HG02642 (cell line): ENCODE results near the gene IL12B.
"Not testable (repeated sequence)": the region's sequence is repeated elsewhere in the genome, so short reads cannot be mapped to it uniquely, and the experiment has no call there.

Experiments
- ATAC-seq: cut with Tn5 transposase; IDR thresholded peaks from one replicate; pipeline ENCODE4 v1.9.1; 2021; ENCODE audit warnings: mild to moderate bottlenecking; ENCODE audit not compliant: unreplicated experiment, poor library complexity

IL12B gene

DNA sequence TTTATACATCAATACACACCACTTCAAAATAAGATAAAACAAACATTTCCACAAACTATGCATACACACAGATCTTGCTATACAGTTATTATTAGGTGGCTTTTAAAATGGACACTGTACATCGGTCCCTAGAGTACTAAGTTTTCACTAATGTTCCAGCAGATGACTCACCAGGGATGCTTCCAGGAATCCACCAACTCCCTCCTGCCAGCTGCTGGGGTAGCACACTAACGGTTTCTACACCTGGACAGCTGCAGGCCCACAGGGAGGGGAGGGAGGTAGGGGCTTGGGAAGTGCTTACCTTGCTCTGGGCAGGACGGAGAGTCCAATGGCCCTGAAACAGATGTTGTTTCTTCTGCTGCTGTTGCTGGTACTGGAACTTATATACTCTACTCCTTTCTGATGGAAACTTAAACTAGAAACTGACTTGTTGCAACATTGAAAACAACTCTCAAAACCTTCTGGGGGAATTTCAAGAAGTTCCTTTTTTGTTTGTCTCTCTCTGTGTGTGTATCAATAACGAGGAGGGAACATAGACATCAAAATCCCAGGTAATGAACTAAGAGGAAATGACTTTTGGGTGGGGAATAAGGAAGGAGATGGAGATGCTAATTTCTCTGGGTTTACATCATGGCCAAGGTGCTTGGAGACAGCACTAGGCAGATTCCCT, at the start of gene IL12B:
Gene IL12B, minus strand, starts transcription at position 357 of the 670 bp plus-strand sequence. CDS start 3,705 bp downstream, outside the sequence.
- no peak for ATAC-seq

DNA sequence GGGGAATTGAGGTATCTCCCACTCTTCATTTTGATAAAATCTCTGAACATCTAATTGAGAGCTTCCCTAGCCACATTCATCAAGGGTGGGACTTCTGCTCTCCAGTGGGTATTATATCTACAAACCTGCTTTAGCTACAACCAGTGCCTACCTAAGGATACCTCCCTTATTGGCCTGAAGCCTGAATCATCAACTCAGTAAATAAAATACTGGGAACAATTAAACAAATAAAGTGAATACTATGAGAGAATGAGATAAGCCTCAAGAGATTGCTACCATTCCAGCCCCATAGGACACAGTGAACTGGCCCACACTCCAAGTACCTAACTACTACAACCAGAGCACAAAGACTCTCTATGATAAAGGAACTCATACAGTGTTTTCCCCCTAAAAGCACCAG, 47.4 kb upstream of the IL12B start:
- no peak for ATAC-seq

DNA sequence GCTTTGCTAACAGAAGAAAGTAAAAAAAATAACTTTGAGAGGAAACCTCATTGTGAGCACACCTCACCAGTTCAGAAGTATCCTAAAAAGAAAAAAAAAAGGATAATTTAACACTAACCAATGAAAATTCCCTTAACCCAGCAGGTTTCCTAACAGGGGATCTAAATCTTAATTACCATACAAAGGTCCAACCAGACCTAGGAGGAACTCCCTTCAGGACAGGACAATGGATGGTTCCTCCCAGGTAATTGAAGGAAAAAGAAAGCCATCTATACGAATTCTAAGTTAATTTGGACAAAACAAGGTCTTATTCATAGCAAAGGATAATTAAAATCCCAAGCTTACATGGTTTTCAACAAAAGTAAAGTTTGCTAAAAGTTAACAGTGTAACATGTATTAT, 37.6 kb upstream of the IL12B start:
- not testable (repeated sequence) for ATAC-seq

DNA sequence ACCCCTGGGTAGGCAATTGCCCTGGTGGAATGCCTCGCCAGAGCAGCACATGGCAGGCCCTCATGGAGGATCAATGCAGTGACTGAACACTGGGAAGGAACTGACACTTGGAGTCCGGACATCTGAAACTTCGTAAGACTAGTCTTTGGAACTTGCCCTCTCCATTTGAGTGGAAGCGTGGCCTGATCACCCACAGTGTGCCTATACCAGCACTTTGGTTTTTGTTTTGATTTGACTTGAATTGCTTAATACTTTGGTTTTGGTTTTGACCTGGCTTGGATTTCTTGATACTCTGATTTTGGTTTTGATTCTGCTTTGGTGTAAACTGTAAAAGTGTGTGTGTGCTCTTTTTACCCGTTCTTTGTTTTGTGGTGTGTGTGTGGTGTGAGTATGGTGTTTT, 36.5 kb upstream of the IL12B start:
- not testable (repeated sequence) for ATAC-seq

DNA sequence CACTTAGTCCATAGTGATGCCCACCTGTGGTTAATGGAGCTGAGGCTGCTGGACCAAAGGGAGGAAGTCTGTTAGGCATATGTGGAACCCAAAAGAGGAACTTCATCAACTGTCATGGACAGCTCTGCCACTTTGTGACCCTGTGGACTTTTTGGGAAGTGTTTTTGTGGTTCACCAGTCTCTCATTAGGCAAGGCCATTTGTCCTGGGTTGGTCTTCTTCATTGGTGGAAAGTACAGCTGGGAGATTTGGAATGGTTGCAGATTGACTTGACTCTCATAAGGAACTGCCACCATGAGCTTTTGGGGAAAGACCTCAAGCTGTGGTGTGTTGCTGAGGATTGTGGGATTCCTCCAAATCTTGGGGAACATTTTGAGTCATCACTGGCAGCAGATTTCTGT, 31.9 kb upstream of the IL12B start:
- no peak for ATAC-seq

DNA sequence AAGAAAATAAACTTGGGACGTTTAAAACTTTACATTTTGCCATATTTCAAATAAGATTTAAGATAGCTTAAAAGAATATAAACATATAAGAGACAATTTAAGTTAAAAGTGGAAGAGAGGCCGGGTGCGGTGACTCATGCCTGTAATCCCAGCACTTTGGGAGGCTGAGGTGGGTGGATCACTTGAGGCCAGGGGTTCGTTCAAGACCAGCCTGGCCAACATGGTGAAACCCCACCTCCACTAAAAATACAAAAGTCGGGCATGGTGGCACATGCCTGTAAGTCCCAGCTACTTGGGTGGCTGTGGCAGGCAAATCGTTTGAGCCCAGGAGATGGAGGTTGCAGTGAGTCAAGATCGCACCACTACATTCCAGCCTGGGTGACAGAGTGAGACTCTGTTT, 29.6 kb upstream of the IL12B start:
- ATAC-seq: not testable (repeated sequence)

DNA sequence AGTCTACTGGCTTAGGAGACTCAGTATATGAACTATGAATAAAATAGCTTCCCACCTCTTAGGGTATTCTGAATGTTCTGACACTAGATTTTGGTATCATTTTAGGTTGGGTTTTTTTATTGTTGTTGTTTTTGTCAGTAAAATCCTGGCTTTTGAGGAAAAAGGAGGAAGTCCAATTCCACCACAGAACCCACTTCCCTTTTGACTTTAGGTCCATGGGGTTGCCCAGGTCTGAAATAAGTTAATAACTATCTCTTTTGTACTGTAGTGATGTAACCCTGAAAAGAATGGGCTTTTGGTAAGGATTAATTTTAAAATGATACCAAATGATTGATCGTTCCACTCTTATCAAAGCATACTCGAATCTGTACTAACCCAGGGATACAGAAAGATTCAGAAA, 29.1 kb upstream of the IL12B start:
- ATAC-seq: no peak

DNA sequence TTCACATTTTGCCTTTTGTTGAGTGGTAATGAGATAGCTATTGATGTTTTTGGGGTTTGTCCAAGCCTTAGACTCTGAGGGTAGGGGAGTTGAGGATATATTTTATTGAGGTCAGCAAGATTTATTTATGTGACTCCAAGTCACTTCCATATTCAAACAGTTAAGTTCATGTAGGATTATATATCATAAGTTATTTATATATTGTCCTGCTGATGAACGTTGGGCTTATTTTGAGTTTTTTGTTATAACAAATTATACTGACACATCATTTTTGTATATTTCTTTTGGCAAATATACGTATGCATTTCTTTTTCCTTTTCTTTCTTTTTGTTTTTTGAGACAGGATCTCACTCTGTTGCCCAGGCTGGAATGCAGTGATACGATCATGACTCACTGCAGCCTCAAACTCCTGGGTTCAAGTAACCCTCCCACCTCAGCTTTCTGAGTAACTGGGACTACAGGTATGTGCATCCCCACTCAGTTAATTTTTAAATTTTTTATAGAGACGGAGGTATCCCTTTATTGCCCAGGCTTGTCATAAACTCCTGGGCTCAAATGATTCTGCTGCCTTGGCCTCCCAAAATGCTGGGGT, 23.5 kb upstream of the IL12B start:
- no peak for ATAC-seq

DNA sequence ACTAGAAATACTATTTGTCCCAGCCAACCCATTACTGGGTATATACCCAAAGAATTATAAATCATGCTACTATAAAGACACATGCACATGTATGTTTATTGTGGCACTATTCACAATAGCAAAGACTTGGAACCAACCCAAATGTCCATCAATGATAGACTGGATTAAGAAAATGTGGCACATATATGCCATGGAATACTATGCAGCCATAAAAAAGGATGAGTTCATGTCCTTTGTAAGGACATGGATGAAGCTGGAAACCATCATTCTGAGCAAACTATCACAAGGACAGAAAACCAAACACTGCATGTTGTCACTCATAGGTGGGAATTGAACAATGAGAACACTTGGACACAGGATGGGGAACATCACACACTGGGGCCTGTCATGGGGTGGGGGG, 20.4 kb upstream of the IL12B start:
- not testable (repeated sequence) for ATAC-seq

DNA sequence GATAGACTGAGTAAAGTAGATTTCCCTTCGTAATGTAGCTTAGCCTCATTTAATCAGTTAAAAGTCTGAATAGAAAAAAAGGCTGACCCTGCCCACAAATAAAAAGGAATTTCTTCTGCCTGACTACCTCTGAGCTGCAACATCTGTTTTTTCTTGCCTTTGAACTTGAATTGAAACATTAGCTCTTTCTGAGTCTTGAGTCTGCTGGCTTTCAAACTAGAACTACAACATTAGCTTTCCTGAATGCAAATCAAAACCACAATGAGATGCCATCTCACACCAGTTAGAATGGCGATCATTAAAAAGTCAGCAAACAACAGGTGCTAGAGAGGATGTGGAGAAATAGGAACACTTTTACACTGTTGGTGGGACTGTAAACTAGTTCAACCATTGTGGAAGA, 19.9 kb upstream of the IL12B start:
- ATAC-seq: not testable (repeated sequence)

DNA sequence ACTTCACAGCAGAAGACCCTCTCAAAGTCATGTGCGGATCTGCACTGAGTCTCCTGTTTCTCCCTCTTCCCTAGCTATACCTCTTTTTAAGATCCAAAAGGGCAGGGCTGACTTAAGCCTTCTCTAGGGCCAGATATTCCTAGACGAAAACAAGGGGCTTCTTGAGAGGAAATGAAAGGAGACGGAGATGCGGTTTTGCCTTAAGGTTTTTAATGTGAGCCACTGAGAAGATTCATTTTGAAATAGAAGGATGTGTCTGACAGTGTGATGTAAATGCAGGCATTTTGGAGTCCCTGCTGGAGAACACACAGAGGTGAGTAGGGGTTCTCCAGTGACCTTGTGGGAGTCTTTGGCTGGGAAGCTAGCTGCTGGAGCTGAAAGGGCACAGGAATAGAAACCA, 15.6 kb upstream of the IL12B start:
- no peak for ATAC-seq

DNA sequence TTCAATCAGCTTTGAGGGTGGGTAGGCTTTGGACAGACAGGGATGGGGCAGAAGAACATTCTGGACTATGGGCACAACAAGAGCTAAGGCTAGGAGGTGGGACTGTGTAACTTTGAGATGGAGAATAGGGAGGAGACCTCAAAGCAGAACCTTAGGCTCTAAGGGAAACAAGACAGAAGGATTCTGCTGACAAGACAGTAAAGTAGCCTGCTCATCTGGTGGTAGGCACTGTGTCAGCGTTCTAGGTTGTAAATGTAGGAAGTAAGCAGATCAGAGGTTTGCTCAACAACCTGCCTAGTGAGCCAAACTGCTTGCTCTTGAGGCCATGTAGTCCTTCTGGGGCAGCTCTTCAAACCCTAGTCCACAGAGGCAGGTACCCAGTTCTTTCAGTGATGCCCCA, 15.0 kb upstream of the IL12B start:
- ATAC-seq: no peak

DNA sequence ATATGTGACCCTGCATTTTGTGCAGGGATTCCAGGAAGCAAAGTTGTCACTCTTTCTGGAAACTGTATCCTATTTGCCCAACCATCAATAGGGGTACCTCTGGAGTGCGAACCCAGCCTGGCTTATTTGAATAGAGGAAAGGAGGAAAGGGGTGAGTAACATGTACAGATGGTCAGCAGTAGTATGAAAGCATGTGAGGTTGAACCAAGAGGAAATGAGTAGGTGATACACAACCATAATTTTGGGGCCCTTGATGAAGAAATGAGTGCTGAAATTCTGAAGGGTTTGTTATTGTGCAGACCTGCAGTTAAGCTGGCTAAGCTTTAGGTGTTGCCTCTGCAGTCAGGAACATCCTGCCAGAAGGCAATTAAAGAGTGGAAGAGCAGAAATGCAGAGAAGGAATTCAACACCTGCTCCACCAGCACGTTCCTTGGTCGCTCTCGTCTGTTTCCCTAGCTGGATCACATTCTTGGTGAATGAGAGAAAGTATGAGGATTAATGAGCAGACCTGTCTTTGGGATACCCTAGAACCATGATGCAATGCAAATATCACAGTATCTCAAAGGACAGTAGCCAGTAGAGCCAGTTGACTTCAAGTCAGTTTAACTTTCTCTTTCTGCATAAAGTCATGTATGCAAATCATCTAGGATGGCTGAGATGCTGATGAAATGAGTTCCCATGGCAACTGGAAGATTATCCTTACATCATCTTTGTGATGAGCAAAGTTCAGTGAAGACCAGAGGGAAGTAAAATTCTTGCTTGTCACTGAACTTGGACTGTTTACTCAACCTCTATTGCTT, 13.2 kb upstream of the IL12B start:
- ATAC-seq: no peak

DNA sequence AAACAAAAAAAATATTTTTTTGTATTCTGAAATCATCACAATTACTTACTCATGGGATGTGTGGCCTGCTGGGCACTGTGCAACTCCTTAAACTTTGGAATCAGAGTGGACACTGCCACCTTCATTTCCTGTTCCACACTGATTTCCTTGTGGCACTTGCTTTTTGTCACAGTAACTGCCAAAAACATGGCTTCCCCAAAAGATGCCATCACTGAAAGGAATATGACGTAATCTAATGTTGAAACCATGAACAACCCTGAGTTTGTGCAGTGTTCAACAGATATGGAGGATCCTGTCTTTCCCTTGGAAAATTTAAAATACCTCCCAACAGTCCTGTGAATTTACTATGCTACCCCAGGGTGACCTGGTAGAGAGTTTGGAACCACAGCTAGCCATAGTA, 12.6 kb upstream of the IL12B start:
- no peak for ATAC-seq

DNA sequence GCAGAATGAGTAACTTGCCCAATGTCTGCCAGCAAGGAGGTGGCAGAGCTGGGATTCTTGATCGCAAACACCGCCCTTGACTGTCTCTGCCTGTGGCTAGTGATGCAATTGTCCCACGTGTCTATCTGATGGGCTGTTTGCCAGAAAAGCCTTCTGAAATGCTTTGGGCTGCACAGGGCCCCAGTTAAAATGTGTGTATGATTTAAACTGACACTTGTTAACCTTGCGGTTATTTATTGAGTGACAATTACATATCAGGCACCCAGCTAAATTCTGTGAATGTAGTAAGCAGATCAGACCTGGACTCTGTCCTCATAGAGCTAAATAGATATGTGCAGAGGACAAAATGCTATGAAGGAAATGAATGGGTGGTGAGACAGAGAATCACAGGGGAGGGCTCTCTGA, 11.6 kb upstream of the IL12B start:
- no peak for ATAC-seq

DNA sequence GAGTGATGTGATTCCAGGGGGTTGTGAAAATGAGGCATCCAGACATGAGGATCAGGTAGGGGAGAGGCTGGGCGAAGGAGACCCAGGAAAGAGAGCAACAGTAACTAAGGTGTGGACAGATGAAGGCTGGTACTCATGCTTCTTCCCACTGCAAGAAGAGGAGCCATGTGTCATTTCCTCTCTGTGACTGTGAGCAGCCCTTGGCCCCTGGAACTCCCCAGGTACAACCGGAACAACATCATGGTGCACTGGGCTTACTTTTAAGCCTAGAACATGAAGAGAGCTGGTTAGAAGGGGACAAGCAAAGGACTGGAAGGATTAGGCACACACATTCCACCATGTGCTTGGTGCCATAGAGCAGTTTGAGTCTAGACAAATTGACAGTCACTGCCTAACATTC, 10.9 kb upstream of the IL12B start:
- ATAC-seq: no peak

DNA sequence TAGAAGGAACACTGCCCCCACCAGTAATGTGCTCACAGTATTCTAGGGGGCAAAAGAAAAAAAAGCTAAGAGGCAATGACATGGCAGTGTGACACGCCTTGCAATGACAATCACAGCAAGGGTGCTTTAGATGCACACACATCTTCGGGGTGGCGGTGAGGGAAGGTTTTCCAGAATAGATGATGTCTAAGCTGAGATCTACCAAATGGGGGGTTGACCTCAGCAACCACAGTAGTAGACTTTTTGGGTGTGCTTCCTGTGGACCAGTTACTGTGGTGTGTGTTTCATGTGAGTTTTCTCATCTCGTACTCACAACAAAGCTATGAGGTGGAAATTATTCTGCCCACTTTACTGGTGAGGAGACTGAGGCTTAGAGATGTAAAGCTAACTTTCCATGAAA, 10.2 kb upstream of the IL12B start:
- ATAC-seq: no peak

DNA sequence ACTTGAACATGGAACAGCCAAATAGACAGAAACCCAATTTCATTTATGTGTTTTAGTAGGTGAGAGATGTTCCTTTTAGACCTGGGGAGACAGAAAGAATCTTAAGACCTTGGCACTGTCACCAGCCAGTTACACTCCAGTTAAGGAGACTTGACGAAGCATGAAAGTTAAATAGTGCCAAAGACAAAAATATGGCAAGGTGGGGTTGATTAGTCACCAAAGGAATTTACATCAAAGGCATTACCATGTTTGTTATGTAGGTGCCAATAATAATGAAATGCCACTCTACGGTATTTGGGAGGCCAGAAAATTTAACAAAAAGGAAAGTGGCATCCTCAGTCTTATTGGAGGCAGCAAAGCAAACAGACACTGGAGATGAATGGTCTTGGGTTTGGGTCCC, 9.2 kb upstream of the IL12B start:
- ATAC-seq: no peak

DNA sequence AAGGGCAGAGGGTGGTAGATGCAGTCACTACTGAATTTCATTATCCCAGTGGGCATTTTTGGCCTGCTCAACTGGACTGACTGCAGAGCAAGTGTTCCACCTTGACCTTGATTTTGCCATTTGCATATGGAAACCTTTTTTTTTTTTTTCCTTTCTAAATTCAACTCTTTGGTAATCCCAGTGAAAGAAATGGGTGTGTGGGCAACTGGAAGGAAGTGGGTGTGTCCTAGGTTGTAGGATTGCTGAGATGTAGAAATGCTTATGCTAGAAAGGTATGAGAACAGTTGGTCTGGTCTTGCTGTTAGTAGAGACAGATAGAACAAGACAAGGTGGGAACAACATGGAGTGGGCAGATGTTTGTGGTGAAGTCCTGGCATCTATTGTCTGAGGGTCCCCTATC, 7.8 kb upstream of the IL12B start:
- ATAC-seq: no peak

DNA sequence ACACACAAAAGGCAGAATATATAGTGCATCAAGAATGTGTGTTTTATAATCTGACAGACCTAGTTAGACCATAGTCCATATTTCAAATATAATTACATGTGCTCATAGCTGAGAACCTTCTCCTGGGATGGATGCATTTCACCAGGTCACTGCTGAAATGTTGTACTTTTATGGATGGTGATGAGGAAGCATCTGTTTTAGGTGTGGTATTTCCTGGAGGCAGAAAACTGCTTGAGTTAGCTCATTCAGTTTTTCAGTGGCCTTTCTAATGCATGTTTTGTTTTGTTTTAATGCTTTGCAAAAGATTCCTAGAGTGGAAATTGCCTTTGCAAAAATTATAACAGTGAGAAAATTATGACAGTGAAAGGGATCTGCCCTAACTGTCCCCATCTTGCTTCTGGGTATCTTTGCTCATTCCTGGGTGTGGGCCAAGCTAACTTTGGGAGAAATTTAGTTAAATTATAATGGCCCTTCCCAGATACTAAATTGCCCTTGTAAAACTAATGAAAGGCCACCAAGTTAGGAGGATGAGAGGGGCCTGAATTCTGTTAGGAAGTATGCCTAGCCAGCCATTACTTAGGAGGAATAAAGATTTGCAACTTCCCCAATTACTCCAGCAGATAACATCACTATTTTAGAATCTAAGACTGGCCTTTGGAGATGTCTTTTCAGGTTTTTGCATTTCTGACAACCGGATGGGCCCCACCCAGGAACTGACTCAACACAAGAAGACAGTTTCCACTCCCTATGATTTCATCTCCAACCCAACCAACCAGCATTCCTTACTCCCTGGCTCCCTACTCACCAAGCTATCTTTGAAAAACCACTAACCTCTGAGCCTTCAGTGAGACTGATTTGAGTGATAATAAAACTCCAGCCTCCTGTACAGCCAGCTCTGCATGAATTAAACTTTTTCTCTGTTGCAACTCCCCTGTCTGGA, 7.0 kb upstream of the IL12B start:
- no peak for ATAC-seq

DNA sequence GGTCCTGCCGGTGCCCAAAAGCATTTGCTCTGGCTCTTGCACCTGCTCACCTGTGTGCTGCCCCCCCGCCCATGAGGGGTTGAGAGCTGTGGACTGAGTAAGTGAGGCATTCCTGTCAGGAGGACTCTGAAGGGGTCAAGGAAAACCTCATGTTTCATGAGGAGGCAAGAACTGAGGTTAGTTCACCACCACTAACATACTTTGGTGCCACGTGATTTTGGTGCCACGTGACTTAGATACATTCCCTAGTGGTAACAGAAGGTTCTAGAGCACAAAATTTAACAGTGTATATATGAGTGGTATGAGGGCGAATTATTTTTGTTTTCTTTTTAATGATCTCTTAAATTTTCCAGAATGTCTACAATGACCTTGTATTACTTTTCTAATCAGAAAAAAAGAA, 6.3 kb upstream of the IL12B start:
- no peak for ATAC-seq
